HFFc6 (cell line): ENCODE data around the gene NOXA1. TPM values are rescaled to one million over a fixed set of nuclear protein-coding genes. Genes with fewer than 3 reads are reported as not detected.

ENCODE experiments used
- DNase-seq: peaks from one replicate; pipeline ENCODE4 v3.0.0-alpha.2; 2018
- H3K27ac Mint-ChIP-seq: 2 replicates; pipeline ENCODE4 v1.8.0; 2020; ENCODE audit warnings: mild to moderate bottlenecking, mixed read lengths
- H3K27me3 Mint-ChIP-seq: 2 replicates; pipeline ENCODE4 v1.8.0; 2021; ENCODE audit warnings: mild to moderate bottlenecking, moderate library complexity, mixed read lengths; ENCODE audit not compliant: insufficient read depth
- H3K36me3 Mint-ChIP-seq: 2 replicates; pipeline ENCODE4 v1.8.0; 2021; ENCODE audit warnings: low read depth, mixed read lengths
- H3K4me1 Mint-ChIP-seq: 2 replicates; pipeline ENCODE4 v1.8.0; 2020; ENCODE audit warnings: low read depth, mixed read lengths
- H3K4me3 Mint-ChIP-seq: 2 replicates; pipeline ENCODE4 v1.8.0; 2020; ENCODE audit warnings: mild to moderate bottlenecking, moderate library complexity, mixed read lengths
- H3K9me3 Mint-ChIP-seq: 2 replicates; pipeline ENCODE4 v1.8.0; 2020; ENCODE audit warnings: mild to moderate bottlenecking, mixed read lengths
- total RNA-seq, 6 experiments: library from RNA; stranded (reverse); fragmentation: NEBNext Ultra II Directional; extraction: Animal tissue kit (Norgen Biotek cat#: 25700); gene quantifications; 2 replicates in 1 of 6; 3 replicates in 5 of 6; pipeline ENCODE4 v1.2.3, GENCODE V29; 2021
- TF ChIP-seq, protein P1 (sequence below): fragments of 200-600 bp; sonication (generic); IDR thresholded peaks from 2 replicates; pipeline ENCODE4 v1.5.0; 2021; ENCODE audit warnings: antibody characterized with exemption, mild to moderate bottlenecking

The NOXA1 gene
- total RNA-seq, 6 experiments from 2014 or later, result 0.09 to 0.36 (median 0.20) TPM; not detected in 1

DNA sequence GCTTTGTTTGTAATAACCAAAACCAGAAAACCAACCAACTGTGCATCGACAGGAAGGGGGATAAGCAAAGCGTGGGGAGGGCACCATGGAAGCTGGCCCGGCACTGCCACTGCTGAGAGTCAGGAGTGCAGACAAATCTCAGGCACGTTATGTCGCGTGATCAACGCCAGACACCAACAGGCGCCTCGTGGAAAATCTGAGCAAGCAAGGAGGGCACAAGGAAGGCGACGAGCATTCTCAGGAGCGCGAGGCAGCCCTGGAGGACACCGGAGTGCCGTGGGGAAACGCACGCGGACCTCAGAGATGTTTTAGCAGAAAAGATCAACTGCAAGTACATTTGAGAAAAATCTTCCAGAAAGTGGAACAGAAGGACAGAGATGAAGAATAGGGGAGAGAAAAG is 51.1 kb downstream of the NOXA1 start:
- DNase-seq, result no peak
- Mint-ChIP-seq H3K4me1 (peaks cover 2% of the 10 kb centered on the region), H3K36me3 (peaks cover 24% of the 10 kb centered on the region), H3K27ac (no peak overlapping the region), H3K4me3 (no peak overlapping the region), H3K9me3 (peaks cover 32% of the 10 kb centered on the region), H3K27me3 (peaks cover 1% of the 10 kb centered on the region)
- TF ChIP-seq, protein P1, sequence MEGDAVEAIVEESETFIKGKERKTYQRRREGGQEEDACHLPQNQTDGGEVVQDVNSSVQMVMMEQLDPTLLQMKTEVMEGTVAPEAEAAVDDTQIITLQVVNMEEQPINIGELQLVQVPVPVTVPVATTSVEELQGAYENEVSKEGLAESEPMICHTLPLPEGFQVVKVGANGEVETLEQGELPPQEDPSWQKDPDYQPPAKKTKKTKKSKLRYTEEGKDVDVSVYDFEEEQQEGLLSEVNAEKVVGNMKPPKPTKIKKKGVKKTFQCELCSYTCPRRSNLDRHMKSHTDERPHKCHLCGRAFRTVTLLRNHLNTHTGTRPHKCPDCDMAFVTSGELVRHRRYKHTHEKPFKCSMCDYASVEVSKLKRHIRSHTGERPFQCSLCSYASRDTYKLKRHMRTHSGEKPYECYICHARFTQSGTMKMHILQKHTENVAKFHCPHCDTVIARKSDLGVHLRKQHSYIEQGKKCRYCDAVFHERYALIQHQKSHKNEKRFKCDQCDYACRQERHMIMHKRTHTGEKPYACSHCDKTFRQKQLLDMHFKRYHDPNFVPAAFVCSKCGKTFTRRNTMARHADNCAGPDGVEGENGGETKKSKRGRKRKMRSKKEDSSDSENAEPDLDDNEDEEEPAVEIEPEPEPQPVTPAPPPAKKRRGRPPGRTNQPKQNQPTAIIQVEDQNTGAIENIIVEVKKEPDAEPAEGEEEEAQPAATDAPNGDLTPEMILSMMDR, result no peak

DNA sequence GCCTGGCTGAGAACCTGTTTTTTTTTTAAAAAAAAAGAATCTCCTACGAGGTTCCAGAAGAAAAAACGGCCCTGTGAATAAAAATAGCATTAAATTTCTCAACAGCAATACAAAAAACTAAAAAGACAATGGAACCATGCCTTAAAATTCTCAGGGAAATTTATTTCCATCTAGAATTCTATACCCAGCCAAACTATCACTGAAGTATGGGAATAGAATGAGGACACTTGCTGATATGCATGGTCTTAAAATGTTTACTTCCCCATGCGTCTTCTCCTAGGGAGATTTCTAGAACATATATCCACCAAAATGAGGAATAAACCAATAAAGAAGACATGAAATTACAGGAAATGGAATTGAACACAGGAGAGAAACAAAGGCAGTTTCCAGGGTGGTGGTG is 52.5 kb downstream of the NOXA1 start:
- DNase-seq, result no peak
- H3K36me3 Mint-ChIP-seq, result peaks cover 24% of the 10 kb centered on the region
- H3K27me3 Mint-ChIP-seq, result peaks cover 4% of the 10 kb centered on the region
- peaks cover 32% of the 10 kb centered on the region for H3K9me3 Mint-ChIP-seq
- H3K27ac Mint-ChIP-seq, result no peak overlapping the region
- peaks cover 8% of the 10 kb centered on the region for H3K4me1 Mint-ChIP-seq
- TF ChIP-seq, protein P1, result no peak
- H3K4me3 Mint-ChIP-seq, result no peak overlapping the region

DNA sequence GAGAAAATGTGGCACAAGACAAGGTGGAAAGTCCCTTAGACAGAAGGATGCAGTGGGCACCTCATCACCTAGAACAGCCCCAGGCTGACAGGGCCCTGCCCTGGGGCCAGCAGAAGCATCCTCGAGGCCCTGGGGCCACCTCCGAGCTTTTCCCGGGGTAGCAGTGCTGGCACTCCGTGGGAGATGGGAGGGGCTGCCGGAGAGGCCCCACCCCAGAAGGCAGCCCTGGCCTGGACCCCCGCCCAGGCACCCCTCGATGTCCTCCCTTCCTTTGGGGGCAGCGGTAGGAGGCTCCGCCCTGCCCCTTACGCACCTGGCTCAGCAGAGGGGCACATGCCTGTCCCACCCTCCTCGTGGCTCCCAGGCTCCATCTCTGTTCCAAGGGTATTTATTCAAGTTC is 53.7 kb downstream of the NOXA1 start:
- H3K9me3 Mint-ChIP-seq, result peaks cover 32% of the 10 kb centered on the region
- H3K4me3 Mint-ChIP-seq, result no peak overlapping the region
- H3K27me3 Mint-ChIP-seq, result peaks cover 4% of the 10 kb centered on the region
- no peak for DNase-seq
- TF ChIP-seq, protein P1, result no peak
- peaks cover 24% of the 10 kb centered on the region for H3K36me3 Mint-ChIP-seq
- H3K4me1 Mint-ChIP-seq, result peaks cover 15% of the 10 kb centered on the region
- H3K27ac Mint-ChIP-seq, result no peak overlapping the region

DNA sequence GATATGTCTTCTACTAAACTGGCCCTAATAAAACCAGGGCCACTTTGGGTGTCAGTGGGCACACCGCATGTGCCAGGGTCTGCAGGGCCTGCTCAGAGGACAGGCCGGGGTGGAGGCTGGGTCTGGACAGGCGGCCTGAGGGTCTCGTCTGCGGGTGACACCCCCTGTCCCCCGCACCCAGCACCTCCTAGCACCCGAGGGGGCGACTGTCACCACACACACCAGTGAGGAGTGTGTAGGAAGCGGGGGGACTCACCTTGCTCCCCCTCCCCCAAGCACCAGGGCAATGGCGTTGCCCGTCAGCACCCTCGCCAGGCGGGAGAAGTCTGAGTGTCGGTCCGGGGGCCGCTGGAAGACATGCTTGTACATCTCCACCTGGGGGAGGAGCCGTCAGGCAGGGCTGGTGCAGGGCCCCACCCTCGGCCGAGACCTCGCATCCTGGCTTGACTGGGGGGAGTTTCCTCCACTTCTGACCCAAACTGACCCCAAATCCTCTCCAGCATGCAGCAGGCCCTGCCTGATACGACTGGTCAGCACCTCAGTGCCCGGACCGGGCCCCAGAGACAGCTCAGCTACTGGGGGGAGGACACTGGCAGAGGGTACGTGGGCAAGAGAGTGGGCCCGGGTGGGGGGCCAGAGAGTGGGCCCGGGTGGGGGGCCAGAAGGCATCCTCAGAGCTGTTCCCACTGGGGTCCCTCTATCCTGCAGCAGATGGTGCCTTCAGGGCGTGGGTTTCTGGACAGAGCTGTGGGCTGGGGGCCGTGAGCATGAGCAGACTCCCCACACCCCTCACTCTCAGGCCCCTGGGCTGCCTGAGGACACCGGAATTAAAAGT is 54.8 kb downstream of the NOXA1 start:
- no peak for DNase-seq
- TF ChIP-seq, protein P1, result no peak
- peaks cover 3% of the 10 kb centered on the region for H3K27me3 Mint-ChIP-seq
- H3K27ac Mint-ChIP-seq, result no peak overlapping the region
- peaks cover 22% of the 10 kb centered on the region for H3K4me1 Mint-ChIP-seq
- H3K36me3 Mint-ChIP-seq, result peaks cover 22% of the 10 kb centered on the region
- H3K9me3 Mint-ChIP-seq, result peaks cover 28% of the 10 kb centered on the region
- H3K4me3 Mint-ChIP-seq, result no peak overlapping the region

DNA sequence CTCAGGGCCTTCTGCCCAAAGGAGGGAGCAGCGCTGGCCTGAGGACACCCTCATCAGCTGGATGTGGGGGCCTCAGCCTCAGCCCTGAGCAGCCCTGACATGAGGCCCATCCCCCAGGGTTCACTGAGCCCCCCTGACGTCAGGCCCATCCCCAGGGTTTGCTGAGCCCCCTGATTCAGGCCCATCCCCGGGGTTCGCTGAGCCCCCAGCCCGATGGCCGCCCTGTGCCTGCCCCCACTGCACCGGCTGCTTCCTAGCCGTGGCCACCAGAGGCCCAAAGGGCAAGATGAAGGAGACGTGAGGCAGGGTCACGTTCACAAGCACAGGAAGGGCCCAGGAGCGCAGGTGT is 55.4 kb downstream of the NOXA1 start:
- DNase-seq, result no peak
- Mint-ChIP-seq H3K4me3 (no peak overlapping the region), H3K4me1 (peaks cover 22% of the 10 kb centered on the region), H3K27ac (no peak overlapping the region), H3K9me3 (peaks cover 22% of the 10 kb centered on the region), H3K36me3 (peaks cover 16% of the 10 kb centered on the region), H3K27me3 (peaks cover 3% of the 10 kb centered on the region)
- TF ChIP-seq, protein P1, result no peak
